K562 (cell line): ENCODE data around the gene HEPACAM. TPM values are rescaled to one million over a fixed set of nuclear protein-coding genes. Genes with fewer than 3 reads are reported as not detected.

Experiments used
- ATAC-seq: fragments of 200-7000 bp; cut with Tn5 transposase; 3 replicates; pipeline ENCODE4 v1.9.1; 2020; ENCODE audit warnings: moderate library complexity
- BruUV-seq: library from RNA; stranded (reverse); fragments of 400-500 nt; replicated peaks from 2 replicates; lab custom pipeline; 2021; lab: Mats Ljungman, UMichigan
- CTCF ChIA-PET: fragments of 300-600 bp; formaldehyde crosslinking; extraction: SDS; loops from one replicate; lab custom pipeline; 2021; ENCODE audit warnings: low intra/inter-chr PET ratio; lab: Yijun Ruan, JAX
- POLR2A ChIA-PET: fragments of 300-600, 350-650 bp; sonication (Branson Sonifier 250); formaldehyde crosslinking; extraction: SDS; loops from one replicate; lab custom pipeline; 2021; ENCODE audit warnings: antibody characterized with exemption, inconsistent platforms; lab: Yijun Ruan, JAX
- DNase-seq, 4 experiments: peaks; one replicate each; pipeline versions ENCODE4 v3.0.0 to v3.0.0-alpha.2; 2011 to 2018; ENCODE audit warnings: low spot score in 3 of 4, mixed read lengths in 3 of 4; ENCODE audit errors: extremely low read depth in 1 of 4
- FAIRE-seq: peaks from 2 replicates; lab custom pipeline; 2011; peaks lifted over from hg19 to GRCh38; lab: Jason Lieb, UNC
- H2AFZ ChIP-seq: 2 replicates; pipeline ENCODE4 v1.6.0; 2011; ENCODE audit warnings: low read depth, low read length, control low read depth, inconsistent platforms
- H3K27ac ChIP-seq: fragments of 200-600 bp; 3 replicates; pipeline ENCODE4 v1.8.0; 2011; ENCODE audit warnings: low read depth, mild to moderate bottlenecking, control low read depth, inconsistent platforms, low read length, moderate library complexity, mixed read lengths; ENCODE audit errors: extremely low read depth
- H3K27me3 ChIP-seq, 2 experiments: fragments of 300-600 bp in 1 of 2; 2 replicates in 1 of 2; 3 replicates in 1 of 2; pipeline versions ENCODE4 v1.6.0 to v1.8.0; 2011; ENCODE audit warnings: inconsistent platforms in 2 of 2, low read length in 2 of 2, mild to moderate bottlenecking in 1 of 2, mixed read lengths in 1 of 2, moderate library complexity in 1 of 2; ENCODE audit not compliant: control insufficient read depth in 2 of 2, insufficient read depth in 2 of 2
- H3K36me3 ChIP-seq: fragments of 300-600 bp; 3 replicates; pipeline ENCODE4 v1.8.0; 2011; ENCODE audit warnings: mild to moderate bottlenecking, low read length, inconsistent platforms; ENCODE audit not compliant: control insufficient read depth, insufficient read depth
- H3K4me1 ChIP-seq, 2 experiments: fragments of 200-600 bp in 1 of 2; replicated peaks in 1 of 2; 2 replicates in 1 of 2; 3 replicates in 1 of 2; pipeline versions ENCODE4 v1.5.1 to v1.8.0; 2011; ENCODE audit warnings: inconsistent platforms in 2 of 2, low read length in 2 of 2, mild to moderate bottlenecking in 1 of 2, mixed read lengths in 1 of 2, moderate library complexity in 1 of 2; ENCODE audit not compliant: control insufficient read depth in 2 of 2, insufficient read depth in 2 of 2
- H3K4me2 ChIP-seq: 2 replicates; pipeline ENCODE4 v1.6.1; 2011; ENCODE audit warnings: low read length, control low read depth, inconsistent platforms, mixed read lengths; ENCODE audit not compliant: insufficient read depth
- H3K4me3 ChIP-seq: fragments of 200-600 bp; sonication (generic), shearing (Covaris generic); 2 replicates; pipeline ENCODE4 v1.5.1; 2016; ENCODE audit warnings: control low read depth, inconsistent platforms
- H3K79me2 ChIP-seq: fragments of 200-600 bp; 3 replicates; pipeline ENCODE4 v1.8.0; 2011; ENCODE audit warnings: low read length, inconsistent platforms; ENCODE audit not compliant: control insufficient read depth, insufficient read depth
- H3K9ac ChIP-seq, 2 experiments: 2 replicates each; pipeline versions ENCODE4 v1.6.0 to v1.6.1; 2011; ENCODE audit warnings: low read depth in 2 of 2, low read length in 2 of 2, control low read depth in 1 of 2, inconsistent platforms in 1 of 2, mild to moderate bottlenecking in 1 of 2, mixed read lengths in 1 of 2; ENCODE audit not compliant: insufficient read depth in 1 of 2
- H3K9me1 ChIP-seq: one replicate; pipeline ENCODE4 v1.6.0; 2011; ENCODE audit warnings: inconsistent platforms, mild to moderate bottlenecking, low read length, moderate library complexity; ENCODE audit not compliant: control insufficient read depth, insufficient read depth
- H3K9me3 ChIP-seq: replicated peaks from 2 replicates; pipeline ENCODE4 v1.5.1; 2011; ENCODE audit warnings: low read depth, low read length, inconsistent platforms; ENCODE audit not compliant: control insufficient read depth, insufficient read depth
- H4K20me1 ChIP-seq: replicated peaks from 2 replicates; pipeline ENCODE4 v1.6.1; 2011; ENCODE audit warnings: low read length, inconsistent platforms, mixed read lengths; ENCODE audit not compliant: control insufficient read depth, insufficient read depth
- SOX6 ChIP-seq: fragments of 450-650 bp; IDR thresholded peaks from 2 replicates; pipeline ENCODE4 v1.6.1; 2014; ENCODE audit warnings: mild to moderate bottlenecking
- WGBS: fragments of 100-300 bp; shearing (Covaris generic); methylation state at CpG from one replicate; pipeline ENCODE4 v1.1.6; 2016; ENCODE audit warnings: low coverage, mixed read lengths; ENCODE audit not compliant: insufficient coverage; ENCODE audit errors: missing lambda C conversion rate; 5-methylcytosine and 5-hydroxymethylcytosine counted together
- in situ Hi-C: fragments of 300-500 bp; cut with MboI; formaldehyde crosslinking; loops from 4 replicates; pipeline ENCODE4 v1.15.0; 2018; ENCODE audit warnings: inconsistent platforms, mixed read lengths
- intact Hi-C: fragments of 100-400 bp; cut with micrococcal nuclease; formaldehyde crosslinking; loops from 2 replicates; pipeline ENCODE4 v1.14.2; 2022
- polyA plus RNA-seq, 8 experiments: library from polyadenylated mRNA; depleted of rRNA in 4 of 8; stranded (reverse) in 5 of 8; unstranded in 3 of 8; fragments of >200 nt; fragmentation: Nextera tagmentation in 2 of 8; fragmentation: Illumina TruSeq in 1 of 8; extraction: Ambion mirVana in 2 of 8; extraction: Trizol in 1 of 8; gene quantifications; 2 replicates each; pipeline versions ENCODE4 v1.2.1 to v1.2.3, GENCODE V29; 2011 to 2014; ENCODE audit warnings: inconsistent platforms in 1 of 8, missing spikeins in 1 of 8
- total RNA-seq, 7 experiments: library from RNA; depleted of rRNA in 6 of 7; stranded (reverse); fragments of >200 nt in 6 of 7; fragmentation: Illumina TruSeq in 2 of 7; extraction: Trizol in 2 of 7; gene quantifications; 2 replicates each; pipeline versions ENCODE4 v1.2.1 to v1.2.3, GENCODE V29; 2011 to 2021; ENCODE audit warnings: low replicate concordance in 1 of 7
- TF ChIP-seq, protein P1 (sequence below): fragments of 250-450 bp; sonication (Bioruptor Pico); IDR thresholded peaks from 2 replicates; pipeline ENCODE4 v1.4.0; 2020

Gene HEPACAM
- total and polyA plus RNA-seq, 9 of the 15 experiments (the other 6 are each of a cell fraction or from before 2014, with no cell fraction given) = not detected

DNA sequence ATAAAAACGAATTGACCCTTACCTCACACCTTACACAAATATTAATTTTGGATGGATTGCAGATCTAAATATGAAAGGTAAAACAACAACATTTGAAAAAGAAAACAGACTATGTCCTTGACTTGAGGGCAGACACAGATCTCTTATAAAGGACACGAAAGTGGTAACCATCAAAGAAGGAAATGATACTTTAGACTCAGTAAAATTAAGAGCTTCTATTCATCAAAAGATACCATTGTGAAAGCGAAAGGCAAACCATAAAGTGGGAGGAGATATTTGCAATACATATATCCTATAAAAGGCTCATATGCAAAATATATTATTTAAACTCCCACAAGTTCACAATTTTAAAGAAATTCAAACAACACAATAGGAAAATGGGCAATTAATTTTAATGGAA lies 5.0 kb downstream of the HEPACAM start:
- TF ChIP-seq, protein P1, sequence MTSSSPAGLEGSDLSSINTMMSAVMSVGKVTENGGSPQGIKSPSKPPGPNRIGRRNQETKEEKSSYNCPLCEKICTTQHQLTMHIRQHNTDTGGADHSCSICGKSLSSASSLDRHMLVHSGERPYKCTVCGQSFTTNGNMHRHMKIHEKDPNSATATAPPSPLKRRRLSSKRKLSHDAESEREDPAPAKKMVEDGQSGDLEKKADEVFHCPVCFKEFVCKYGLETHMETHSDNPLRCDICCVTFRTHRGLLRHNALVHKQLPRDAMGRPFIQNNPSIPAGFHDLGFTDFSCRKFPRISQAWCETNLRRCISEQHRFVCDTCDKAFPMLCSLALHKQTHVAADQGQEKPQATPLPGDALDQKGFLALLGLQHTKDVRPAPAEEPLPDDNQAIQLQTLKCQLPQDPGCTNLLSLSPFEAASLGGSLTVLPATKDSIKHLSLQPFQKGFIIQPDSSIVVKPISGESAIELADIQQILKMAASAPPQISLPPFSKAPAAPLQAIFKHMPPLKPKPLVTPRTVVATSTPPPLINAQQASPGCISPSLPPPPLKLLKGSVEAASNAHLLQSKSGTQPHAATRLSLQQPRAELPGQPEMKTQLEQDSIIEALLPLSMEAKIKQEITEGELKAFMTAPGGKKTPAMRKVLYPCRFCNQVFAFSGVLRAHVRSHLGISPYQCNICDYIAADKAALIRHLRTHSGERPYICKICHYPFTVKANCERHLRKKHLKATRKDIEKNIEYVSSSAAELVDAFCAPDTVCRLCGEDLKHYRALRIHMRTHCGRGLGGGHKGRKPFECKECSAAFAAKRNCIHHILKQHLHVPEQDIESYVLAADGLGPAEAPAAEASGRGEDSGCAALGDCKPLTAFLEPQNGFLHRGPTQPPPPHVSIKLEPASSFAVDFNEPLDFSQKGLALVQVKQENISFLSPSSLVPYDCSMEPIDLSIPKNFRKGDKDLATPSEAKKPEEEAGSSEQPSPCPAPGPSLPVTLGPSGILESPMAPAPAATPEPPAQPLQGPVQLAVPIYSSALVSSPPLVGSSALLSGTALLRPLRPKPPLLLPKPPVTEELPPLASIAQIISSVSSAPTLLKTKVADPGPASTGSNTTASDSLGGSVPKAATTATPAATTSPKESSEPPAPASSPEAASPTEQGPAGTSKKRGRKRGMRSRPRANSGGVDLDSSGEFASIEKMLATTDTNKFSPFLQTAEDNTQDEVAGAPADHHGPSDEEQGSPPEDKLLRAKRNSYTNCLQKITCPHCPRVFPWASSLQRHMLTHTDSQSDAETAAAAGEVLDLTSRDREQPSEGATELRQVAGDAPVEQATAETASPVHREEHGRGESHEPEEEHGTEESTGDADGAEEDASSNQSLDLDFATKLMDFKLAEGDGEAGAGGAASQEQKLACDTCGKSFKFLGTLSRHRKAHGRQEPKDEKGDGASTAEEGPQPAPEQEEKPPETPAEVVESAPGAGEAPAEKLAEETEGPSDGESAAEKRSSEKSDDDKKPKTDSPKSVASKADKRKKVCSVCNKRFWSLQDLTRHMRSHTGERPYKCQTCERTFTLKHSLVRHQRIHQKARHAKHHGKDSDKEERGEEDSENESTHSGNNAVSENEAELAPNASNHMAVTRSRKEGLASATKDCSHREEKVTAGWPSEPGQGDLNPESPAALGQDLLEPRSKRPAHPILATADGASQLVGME (CRISPR knock-in tag) = no peak
- TF ChIP-seq SOX6 = no peak
- TF ChIP-seq, all 486 proteins: peak for 0
- no peak overlapping the region for H3K4me2 ChIP-seq
- FAIRE-seq = no peak
- H3K4me3 ChIP-seq = no peak overlapping the region
- no peak for DNase-seq
- WGBS = 0% methylated on average over 3 of the region's 3 CpGs
- no TSS peak for BruUV-seq
- H3K4me1 ChIP-seq = no peaks in the 10 kb centered on the region
- ChIA-PET POLR2A (no interaction called here), CTCF (no interaction called here)
- no peaks in the 10 kb centered on the region for H3K9me1 ChIP-seq
- H3K27ac ChIP-seq = no peak overlapping the region
- ATAC-seq = no peak
- H3K9ac ChIP-seq = no peak overlapping the region
- H3K9me3 ChIP-seq = no peaks in the 10 kb centered on the region
- H4K20me1 ChIP-seq = no peaks in the 10 kb centered on the region
- intact Hi-C loops (no loop called here), in situ Hi-C loops (no loop called here)
- H3K36me3 ChIP-seq = no peaks in the 10 kb centered on the region
- H3K27me3 ChIP-seq = peaks cover 9 to 19% of the 10 kb centered on the region in 2 experiments; a peak in 4 of 5 replicates
- H2AFZ ChIP-seq = no peak overlapping the region
- no peaks in the 10 kb centered on the region for H3K79me2 ChIP-seq
